Uterus (tissue), 2 donors: Measurements from ENCODE around the gene ACOT7.

Experiments
- POLR2A ChIP-seq, 2 donors: fragments of 450-650 bp; IDR thresholded peaks; one replicate each; pipeline ENCODE4 v1.6.1; 2016; ENCODE audit warnings: antibody characterized with exemption in 2 of 2, mild to moderate bottlenecking in 1 of 2, moderate library complexity in 1 of 2
- TF ChIP-seq, protein P1 (sequence below), 4 experiments: fragments of 200-600 bp in 2 of 4; fragments of 450-650 bp in 2 of 4; sonication (generic) in 2 of 4; IDR thresholded peaks; one replicate each; pipeline ENCODE4 v1.5.1; 2016 to 2019; ENCODE audit warnings: antibody characterized with exemption in 4 of 4, mild to moderate bottlenecking in 2 of 4, moderate library complexity in 1 of 4

DNA sequence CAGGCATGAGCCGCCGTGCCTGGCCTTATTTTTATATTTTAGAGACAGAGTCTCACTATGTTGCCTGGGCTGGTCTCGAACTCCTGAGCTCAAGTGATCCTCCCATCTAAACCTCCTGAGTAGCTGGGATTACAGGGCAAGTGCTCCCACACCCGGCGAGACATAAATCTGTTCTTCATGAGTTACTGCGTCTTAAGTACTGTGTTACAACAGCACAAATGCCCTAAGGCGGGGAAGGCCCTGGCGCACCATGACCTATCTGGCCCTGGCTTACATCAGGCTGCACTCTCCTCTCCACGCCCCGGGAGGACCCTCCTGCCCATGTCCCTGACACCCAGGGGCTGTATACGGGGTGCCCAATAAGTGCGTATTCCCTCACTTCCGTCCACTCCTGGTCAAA, 136.9 kb downstream of the ACOT7 start:
- TF ChIP-seq, protein P1, sequence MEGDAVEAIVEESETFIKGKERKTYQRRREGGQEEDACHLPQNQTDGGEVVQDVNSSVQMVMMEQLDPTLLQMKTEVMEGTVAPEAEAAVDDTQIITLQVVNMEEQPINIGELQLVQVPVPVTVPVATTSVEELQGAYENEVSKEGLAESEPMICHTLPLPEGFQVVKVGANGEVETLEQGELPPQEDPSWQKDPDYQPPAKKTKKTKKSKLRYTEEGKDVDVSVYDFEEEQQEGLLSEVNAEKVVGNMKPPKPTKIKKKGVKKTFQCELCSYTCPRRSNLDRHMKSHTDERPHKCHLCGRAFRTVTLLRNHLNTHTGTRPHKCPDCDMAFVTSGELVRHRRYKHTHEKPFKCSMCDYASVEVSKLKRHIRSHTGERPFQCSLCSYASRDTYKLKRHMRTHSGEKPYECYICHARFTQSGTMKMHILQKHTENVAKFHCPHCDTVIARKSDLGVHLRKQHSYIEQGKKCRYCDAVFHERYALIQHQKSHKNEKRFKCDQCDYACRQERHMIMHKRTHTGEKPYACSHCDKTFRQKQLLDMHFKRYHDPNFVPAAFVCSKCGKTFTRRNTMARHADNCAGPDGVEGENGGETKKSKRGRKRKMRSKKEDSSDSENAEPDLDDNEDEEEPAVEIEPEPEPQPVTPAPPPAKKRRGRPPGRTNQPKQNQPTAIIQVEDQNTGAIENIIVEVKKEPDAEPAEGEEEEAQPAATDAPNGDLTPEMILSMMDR (IDR thresholded peaks at IDR 0.05) = no peak
- no peak for TF ChIP-seq POLR2A (IDR thresholded peaks at IDR 0.05)
